Lung (tissue), 12 donors: ENCODE results near the gene TOMM70. TPM values are rescaled to one million over a fixed set of nuclear protein-coding genes. Genes with fewer than 3 reads are reported as not detected.

ENCODE experiments used
- ATAC-seq: fragments of 200-7000 bp; cut with Tn5 transposase; one replicate; pipeline ENCODE4 v1.9.1; 2020; ENCODE audit warnings: moderate number of reproducible peaks; ENCODE audit not compliant: insufficient read depth, low FRiP score
- DNase-seq, 3 donors: peaks; one replicate each; pipeline ENCODE4 v3.0.0-alpha.2; 2013 to 2017
- H3K27ac ChIP-seq, 2 donors: one replicate each; pipeline ENCODE4 v1.5.1; 2013; ENCODE audit warnings: mild to moderate bottlenecking in 2 of 2, moderate library complexity in 2 of 2, control low read depth in 1 of 2, inconsistent platforms in 1 of 2, low read depth in 1 of 2, low read length in 1 of 2
- H3K27me3 ChIP-seq, 3 donors: one replicate each; pipeline ENCODE4 v1.5.1; 2013; ENCODE audit warnings: low read length in 2 of 3; ENCODE audit not compliant: control insufficient read depth in 3 of 3, insufficient read depth in 3 of 3
- H3K36me3 ChIP-seq, 4 donors: one replicate each; pipeline ENCODE4 v1.5.1; 2013; ENCODE audit warnings: low read length in 4 of 4, mild to moderate bottlenecking in 1 of 4, moderate library complexity in 1 of 4; ENCODE audit not compliant: control insufficient read depth in 4 of 4, insufficient read depth in 4 of 4
- H3K4me1 ChIP-seq, 5 donors: one replicate each; pipeline ENCODE4 v1.5.1; 2013; ENCODE audit warnings: low read length in 5 of 5, mild to moderate bottlenecking in 2 of 5, moderate library complexity in 1 of 5; ENCODE audit not compliant: control insufficient read depth in 5 of 5, insufficient read depth in 5 of 5
- H3K4me3 ChIP-seq: one replicate; pipeline ENCODE4 v1.5.1; 2013; ENCODE audit warnings: mild to moderate bottlenecking, control low read depth, moderate library complexity
- H3K9ac ChIP-seq, 2 donors: one replicate each; pipeline ENCODE4 v1.5.1; 2013; ENCODE audit warnings: low read length in 2 of 2, control low read depth in 1 of 2; ENCODE audit not compliant: insufficient read depth in 1 of 2
- H3K9me3 ChIP-seq, 4 donors: one replicate each; pipeline ENCODE4 v1.5.1; 2013; ENCODE audit warnings: low read length in 3 of 4, mild to moderate bottlenecking in 1 of 4, moderate library complexity in 1 of 4; ENCODE audit not compliant: control insufficient read depth in 4 of 4, insufficient read depth in 3 of 4
- CTCF ChIP-seq: IDR thresholded peaks from 2 replicates; pipeline ENCODE4 v1.5.1; 2012; ENCODE audit warnings: mild to moderate bottlenecking; ENCODE audit errors: control extremely low read depth, extremely low read depth
- WGBS, 2 donors: extraction: QIAGEN DNeasy Blood & Tissue Kit; methylation state at CpG; one replicate each; pipeline ENCODE4 v1.1.7; 2013; 5-methylcytosine and 5-hydroxymethylcytosine counted together
- polyA plus RNA-seq, 2 donors: library from polyadenylated mRNA; stranded (reverse); fragments of 200-250 nt; gene quantifications; one replicate each; pipeline ENCODE4 v1.2.1, GENCODE V29; 2013
- total RNA-seq, 2 donors: library from RNA; depleted of rRNA in 1 of 2; stranded (reverse); fragments of >200 nt in 1 of 2; gene quantifications; one replicate each; pipeline ENCODE4 v1.2.1, GENCODE V29; 2014 to 2021
- donor health status: control.
- donor health status: control.
- donor health status: Bipolar disorder and iron deficiency.
- donor health status: healthy.
- donor health status: DM: yes; HTN: yes; CAD: no.

TOMM70 gene
- total and polyA plus RNA-seq, 4 donors = 15.9 to 56.9 (median 22.7) TPM

- TF ChIP-seq CTCF = no peak
- Histone ChIP-seq H3K27me3 (no peaks in the 10 kb centered on the region), H3K4me1 (peaks cover 2 to 43% (median 9%) of the 10 kb centered on the region in 5 donors), H3K27ac (no peak overlapping the region), H3K36me3 (no peaks in the 10 kb centered on the region), H3K4me3 (no peak overlapping the region), H3K9ac (no peak overlapping the region), H3K9me3 (no peaks in the 10 kb centered on the region)
- DNase-seq (peak in 2 of 3 donors; percentile 18 to 41), ATAC-seq (no peak)
- 66 to 78% methylated on average over 8 of the region's 8 CpGs for WGBS, 2 donors
Measured at GRCh38 chr3:100426067-100426682, 25.3 kb upstream of the TOMM70 start.

- DNase-seq (no peak), ATAC-seq (no peak)
- H3K4me3 ChIP-seq = no peak overlapping the region
- H3K9me3 ChIP-seq = no peaks in the 10 kb centered on the region
- no peaks in the 10 kb centered on the region for H3K36me3 ChIP-seq
- no peak overlapping the region for H3K9ac ChIP-seq
- TF ChIP-seq CTCF = no peak
- peaks cover 2 to 39% (median 5%) of the 10 kb centered on the region in 5 donors for H3K4me1 ChIP-seq
- 52 to 65% methylated on average over 1 of the region's 1 CpG for WGBS, 2 donors
- H3K27me3 ChIP-seq = no peaks in the 10 kb centered on the region
- no peak overlapping the region for H3K27ac ChIP-seq
Measured at GRCh38 chr3:100425316-100425715, 24.4 kb upstream of the TOMM70 start.

- no peak for TF ChIP-seq CTCF
- H3K27me3 ChIP-seq = no peaks in the 10 kb centered on the region
- no peak for DNase-seq
Measured at GRCh38 chr3:100424261-100424660, 23.4 kb upstream of the TOMM70 start.

GRCh38 chr3:100423611-100424010 lies 22.7 kb upstream of the TOMM70 start:
- ATAC-seq (no peak), DNase-seq (no peak)
- Histone ChIP-seq H3K9ac (no peak overlapping the region), H3K27me3 (no peaks in the 10 kb centered on the region), H3K36me3 (no peaks in the 10 kb centered on the region), H3K9me3 (no peaks in the 10 kb centered on the region), H3K4me3 (no peak overlapping the region), H3K27ac (no peak overlapping the region), H3K4me1 (peaks cover 0 to 23% (median 5%) of the 10 kb centered on the region in 5 donors)
- 94 to 96% methylated on average over 5 of the region's 5 CpGs for WGBS, 2 donors
- no peak for TF ChIP-seq CTCF

More at GRCh38 chr3:100424261-100424660, 23.4 kb upstream of the TOMM70 start:
- no peak overlapping the region for H3K4me3 ChIP-seq
- no peaks in the 10 kb centered on the region for H3K36me3 ChIP-seq
- no peak overlapping the region for H3K9ac ChIP-seq
- no peaks in the 10 kb centered on the region for H3K9me3 ChIP-seq
- 94 to 98% methylated on average over 2 of the region's 2 CpGs for WGBS, 2 donors
- peaks cover 2 to 29% (median 5%) of the 10 kb centered on the region in 5 donors for H3K4me1 ChIP-seq
- no peak for ATAC-seq
- H3K27ac ChIP-seq = no peak overlapping the region
